OCI-LY7 (cell line): ENCODE measurements around the gene PGGHG. TPM values are rescaled to one million over a fixed set of nuclear protein-coding genes. Genes with fewer than 3 reads are reported as not detected.

Experiments
- BruUV-seq: library from RNA; stranded (reverse); fragments of 400-500 nt; replicated peaks from 2 replicates; lab custom pipeline; 2021; lab: Mats Ljungman, UMichigan
- CTCF ChIA-PET: fragments of 300-600 bp; sonication (Branson Sonifier 250); formaldehyde crosslinking; loops from one replicate; lab custom pipeline; 2022; ENCODE audit warnings: antibody characterized with exemption; ENCODE audit not compliant: unreplicated experiment; lab: Charles Lee
- POLR2A ChIA-PET: fragments of 300-600 bp; sonication (Branson Sonifier 250); formaldehyde crosslinking; loops from one replicate; lab custom pipeline; 2022; ENCODE audit warnings: antibody characterized with exemption; lab: Charles Lee
- DNase-seq: peaks from one replicate; pipeline ENCODE4 v3.0.0-alpha.2; 2015; ENCODE audit warnings: low spot score
- H2AFZ ChIP-seq: fragments of 200-600 bp; sonication (generic), shearing (Covaris generic); 2 replicates; pipeline ENCODE4 v1.6.1; 2014; ENCODE audit warnings: mild to moderate bottlenecking, antibody characterized with exemption, low read length, moderate library complexity
- H3K27ac ChIP-seq: fragments of 200-600 bp; sonication (generic); 2 replicates; pipeline ENCODE4 v1.5.1; 2014; ENCODE audit warnings: mixed run types, low read depth, mild to moderate bottlenecking, moderate library complexity, low read length, inconsistent platforms; ENCODE audit not compliant: poor library complexity, severe bottlenecking
- H3K36me3 ChIP-seq: fragments of 200-600 bp; sonication (generic); 2 replicates; pipeline ENCODE4 v1.6.1; 2014; ENCODE audit warnings: mild to moderate bottlenecking, antibody characterized with exemption, low read length, moderate library complexity, mixed read lengths; ENCODE audit not compliant: insufficient read depth
- H3K4me1 ChIP-seq: fragments of 200-600 bp; sonication (generic); 2 replicates; pipeline ENCODE4 v1.5.1; 2014; ENCODE audit warnings: mild to moderate bottlenecking, low read length; ENCODE audit not compliant: insufficient read depth, poor library complexity, severe bottlenecking
- H3K4me2 ChIP-seq: fragments of 200-600 bp; sonication (generic); 2 replicates; pipeline ENCODE4 v1.6.1; 2014; ENCODE audit warnings: mild to moderate bottlenecking, low read length
- H3K4me3 ChIP-seq: fragments of 200-600 bp; sonication (generic); 2 replicates; pipeline ENCODE4 v1.5.1; 2014; ENCODE audit warnings: mild to moderate bottlenecking, low read depth, low read length; ENCODE audit not compliant: poor library complexity, severe bottlenecking
- H3K79me2 ChIP-seq: fragments of 200-600 bp; sonication (generic); 2 replicates; pipeline ENCODE4 v1.6.1; 2016; ENCODE audit warnings: low read depth, mild to moderate bottlenecking, low read length, moderate library complexity, mixed read lengths; ENCODE audit not compliant: insufficient read depth
- H3K9me2 ChIP-seq: fragments of 200-600 bp; sonication (generic); 2 replicates; pipeline ENCODE4 v1.6.1; 2016; ENCODE audit warnings: mild to moderate bottlenecking, low read length, mixed read lengths; ENCODE audit not compliant: insufficient read depth
- H3K9me3 ChIP-seq: fragments of 200-600 bp; sonication (generic); 2 replicates; pipeline ENCODE4 v1.6.1; 2014; ENCODE audit warnings: mild to moderate bottlenecking, mixed run types, low read length, mixed read lengths
- H4K20me1 ChIP-seq: fragments of 200-600 bp; sonication (generic); 2 replicates; pipeline ENCODE4 v1.6.1; 2014; ENCODE audit warnings: mild to moderate bottlenecking, antibody characterized with exemption, low read length, moderate library complexity, mixed read lengths; ENCODE audit not compliant: insufficient read depth
- CTCF ChIP-seq: fragments of 200-600 bp; sonication (generic); conservative IDR thresholded peaks from 2 replicates; pipeline ENCODE4 v1.5.1; 2014; ENCODE audit warnings: mild to moderate bottlenecking, antibody characterized with exemption, low read length, moderate library complexity, mixed read lengths
- EZH2phosphoT487 ChIP-seq: fragments of 200-600 bp; sonication (generic); IDR thresholded peaks from 2 replicates; pipeline ENCODE4 v1.6.1; 2018; ENCODE audit warnings: low read depth, borderline replicate concordance, mild to moderate bottlenecking, mixed run types, antibody characterized with exemption, low read length, moderate library complexity, mixed read lengths
- intact Hi-C: fragments of 100-400 bp; cut with micrococcal nuclease; formaldehyde crosslinking; loops from one replicate; pipeline ENCODE4 v1.10.0; 2022; ENCODE audit not compliant: unreplicated experiment
- total RNA-seq, 2 experiments: library from RNA; depleted of rRNA in 1 of 2; stranded (reverse); fragments of >200 nt in 1 of 2; shearing (Covaris generic) in 1 of 2; gene quantifications; 2 replicates each; pipeline ENCODE4 v1.2.3, GENCODE V29; 2014 to 2022

PGGHG gene
- total RNA-seq, 2 experiments from 2014 or later = 0.93 to 6.3 TPM

- Histone ChIP-seq H3K9me2 (no peaks in the 10 kb centered on the region), H3K27ac (peak overlapping the region; percentile 92), H4K20me1 (no peaks in the 10 kb centered on the region), H3K36me3 (no peaks in the 10 kb centered on the region), H3K4me3 (peak overlapping the region; percentile 62), H3K4me1 (peaks cover 31% of the 10 kb centered on the region), H3K4me2 (peak overlapping the region; percentile 75), H3K9me3 (peaks cover 7% of the 10 kb centered on the region; the same call in 1 of the 2 replicates), H2AFZ (peak overlapping the region; percentile 22; the same call in 1 of the 2 replicates), H3K79me2 (no peaks in the 10 kb centered on the region)
- ChIA-PET POLR2A (interaction anchor here (1.9 kb wide), 1 partner anchor 12 kb away, joined by 7 read pairs; no protein-coding TSS in a partner anchor), CTCF (interaction anchor here (0.6 to 1.5 kb wide), 3 partner anchors 19 to 138 kb away, joined by 3 to 4 read pairs (median 4); no protein-coding TSS in a partner anchor)
- TF ChIP-seq CTCF (no peak), EZH2phosphoT487 (no peak)
- TSS peak; percentile 95 for BruUV-seq
- intact Hi-C loops = loop anchor here (1.0 to 2.0 kb wide), 3 partner anchors 43 to 85 kb away; partner anchors contain the start of genes BET1L and RIC8A
- peak; percentile 99 for DNase-seq
These were observed 19.6 kb upstream of the PGGHG start for GRCh38 chr11:269146-269890.

- Histone ChIP-seq H3K4me2 (peak overlapping the region; percentile 75), H3K9me2 (no peaks in the 10 kb centered on the region), H4K20me1 (no peaks in the 10 kb centered on the region), H3K4me1 (peaks cover 35% of the 10 kb centered on the region), H3K36me3 (no peaks in the 10 kb centered on the region), H3K27ac (no peak overlapping the region), H2AFZ (no peak overlapping the region), H3K4me3 (no peak overlapping the region), H3K9me3 (peaks cover 7% of the 10 kb centered on the region; the same call in 1 of the 2 replicates), H3K79me2 (no peaks in the 10 kb centered on the region)
- TF ChIP-seq CTCF = no peak
- no peak for TF ChIP-seq EZH2phosphoT487
- no peak for DNase-seq
- BruUV-seq = no TSS peak
- intact Hi-C loops = no loop called here
- CTCF ChIA-PET = no interaction called here
- POLR2A ChIA-PET = no interaction called here
These were observed 18.2 kb upstream of the PGGHG start for GRCh38 chr11:270451-271318.
